ENCODE results near the gene PANK4. TPM values are rescaled to one million over a fixed set of nuclear protein-coding genes. Genes with fewer than 3 reads are reported as not detected.

Gene PANK4
- total RNA-seq, 1 experiment from 2014 or later: 27.0 TPM

DNA sequence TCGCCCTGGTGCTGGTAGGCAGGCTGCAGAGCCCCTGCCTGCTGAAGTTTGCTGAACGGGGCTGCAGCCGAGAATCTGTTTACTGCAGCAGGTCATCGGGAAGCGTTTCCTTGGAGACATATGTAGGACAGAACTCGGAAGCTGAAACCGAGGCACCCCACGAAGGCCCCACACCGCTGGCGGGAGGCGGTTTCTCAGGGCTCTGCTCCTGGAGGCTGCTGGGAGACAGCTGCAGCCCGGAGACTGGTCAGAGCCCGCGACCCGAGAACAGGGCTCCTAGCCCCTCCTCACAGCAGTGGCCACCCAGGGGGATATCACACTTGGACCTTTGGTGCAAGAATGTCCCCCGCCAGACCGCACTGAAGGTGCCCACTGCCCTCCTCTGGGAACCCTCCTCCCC lies 63.0 kb downstream of the PANK4 start:
- Mint-ChIP-seq H3K4me1 (ENCODE audit: low read depth, unreplicated experiment) (no peaks in the 10 kb centered on the region), H3K27me3 (ENCODE audit: insufficient read depth, unreplicated experiment) (peaks cover 11% of the 10 kb centered on the region), H3K9me3 (ENCODE audit: unreplicated experiment) (no peaks in the 10 kb centered on the region), H3K36me3 (ENCODE audit: insufficient read depth, unreplicated experiment) (no peaks in the 10 kb centered on the region), H3K4me3 (ENCODE audit: unreplicated experiment) (no peak overlapping the region), H3K27ac (ENCODE audit: unreplicated experiment) (no peak overlapping the region)
- Histone ChIP-seq H3K4me1 (no peaks in the 10 kb centered on the region), H3K4me3 (ENCODE audit: low read depth, low read length) (no peak overlapping the region), H3K27me3 (replicated peaks; ENCODE audit: control insufficient read depth, insufficient read depth, low read length) (no peaks in the 10 kb centered on the region), H3K36me3 (ENCODE audit: control insufficient read depth, insufficient read depth, low read length) (no peaks in the 10 kb centered on the region), H3K9me3 (no peaks in the 10 kb centered on the region)
- no peak for DNase-seq
- ChIA-PET CTCF (no interaction called here), POLR2A (no interaction called here)
- no TSS peak for BruUV-seq (replicated peaks)
- no peak for TF ChIP-seq CTCF (IDR thresholded peaks at IDR 0.05; ENCODE audit: insufficient read depth in 1 of 2, low read depth in 1 of 2, low read length in 1 of 2, severe bottlenecking in 1 of 2, unreplicated experiment in 1 of 2)
- intact Hi-C loops (cut with micrococcal nuclease; ENCODE audit: unreplicated experiment): no loop called here

DNA sequence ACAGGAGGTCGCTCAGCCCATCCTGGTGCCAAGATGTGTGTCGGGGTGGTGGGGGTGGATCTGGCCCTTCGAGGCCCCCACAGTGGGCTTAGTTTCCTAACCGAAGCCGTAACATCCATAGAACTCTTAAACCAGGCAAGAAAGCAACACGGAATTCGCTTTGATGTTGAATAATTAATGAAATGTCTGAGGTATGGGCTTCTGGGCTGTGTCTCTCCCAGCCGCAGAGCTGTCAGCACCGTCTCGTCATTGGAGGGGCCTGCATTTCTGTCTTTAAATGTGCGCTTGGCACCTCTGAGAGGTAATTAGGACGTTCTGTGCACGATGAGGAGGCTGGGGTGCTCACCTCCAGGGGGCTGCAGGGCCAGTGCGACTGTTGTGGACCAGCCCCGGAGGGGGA lies 63.6 kb downstream of the PANK4 start:
- peaks cover 11% of the 10 kb centered on the region for H3K27me3 Mint-ChIP-seq (ENCODE audit: insufficient read depth, unreplicated experiment)
- BruUV-seq (replicated peaks): no TSS peak
- no peaks in the 10 kb centered on the region for H3K9me3 Mint-ChIP-seq (ENCODE audit: unreplicated experiment)
- H3K27ac Mint-ChIP-seq (ENCODE audit: unreplicated experiment): no peak overlapping the region
- H3K4me1 Mint-ChIP-seq (ENCODE audit: low read depth, unreplicated experiment): no peaks in the 10 kb centered on the region
- no peak for DNase-seq
- H3K27me3 ChIP-seq (replicated peaks; ENCODE audit: control insufficient read depth, insufficient read depth, low read length): no peaks in the 10 kb centered on the region
- H3K9me3 ChIP-seq: no peaks in the 10 kb centered on the region
- TF ChIP-seq CTCF (IDR thresholded peaks at IDR 0.05; ENCODE audit: insufficient read depth in 1 of 2, low read depth in 1 of 2, low read length in 1 of 2, severe bottlenecking in 1 of 2, unreplicated experiment in 1 of 2): no peak
- intact Hi-C loops (cut with micrococcal nuclease; ENCODE audit: unreplicated experiment): no loop called here
- no peaks in the 10 kb centered on the region for H3K36me3 Mint-ChIP-seq (ENCODE audit: insufficient read depth, unreplicated experiment)
- no peaks in the 10 kb centered on the region for H3K4me1 ChIP-seq
- no peak overlapping the region for H3K4me3 ChIP-seq (ENCODE audit: low read depth, low read length)
- ChIA-PET CTCF (no interaction called here), POLR2A (no interaction called here)
- no peaks in the 10 kb centered on the region for H3K36me3 ChIP-seq (ENCODE audit: control insufficient read depth, insufficient read depth, low read length)
- no peak overlapping the region for H3K4me3 Mint-ChIP-seq (ENCODE audit: unreplicated experiment)

- no peak for DNase-seq
- intact Hi-C loops (cut with micrococcal nuclease; ENCODE audit: unreplicated experiment): no loop called here
- H3K9me3 Mint-ChIP-seq (ENCODE audit: unreplicated experiment): no peaks in the 10 kb centered on the region
- ChIA-PET CTCF (no interaction called here), POLR2A (no interaction called here)
- Histone ChIP-seq H3K27me3 (replicated peaks; ENCODE audit: control insufficient read depth, insufficient read depth, low read length) (no peaks in the 10 kb centered on the region), H3K4me1 (no peaks in the 10 kb centered on the region), H3K4me3 (ENCODE audit: low read depth, low read length) (no peak overlapping the region), H3K9me3 (no peaks in the 10 kb centered on the region), H3K36me3 (ENCODE audit: control insufficient read depth, insufficient read depth, low read length) (no peaks in the 10 kb centered on the region)
- H3K4me3 Mint-ChIP-seq (ENCODE audit: unreplicated experiment): no peak overlapping the region
- peaks cover 11% of the 10 kb centered on the region for H3K27me3 Mint-ChIP-seq (ENCODE audit: insufficient read depth, unreplicated experiment)
- no TSS peak for BruUV-seq (replicated peaks)
- H3K36me3 Mint-ChIP-seq (ENCODE audit: insufficient read depth, unreplicated experiment): no peaks in the 10 kb centered on the region
- TF ChIP-seq CTCF (IDR thresholded peaks at IDR 0.05; ENCODE audit: insufficient read depth in 1 of 2, low read depth in 1 of 2, low read length in 1 of 2, severe bottlenecking in 1 of 2, unreplicated experiment in 1 of 2): no peak
- H3K27ac Mint-ChIP-seq (ENCODE audit: unreplicated experiment): no peak overlapping the region
- H3K4me1 Mint-ChIP-seq (ENCODE audit: low read depth, unreplicated experiment): no peaks in the 10 kb centered on the region
Observed at GRCh38 chr1:2460996-2461751, 65.2 kb downstream of the PANK4 start.
